HepG2 (cell line): Measurements from ENCODE around the gene C4B. TPM values are rescaled to one million over a fixed set of nuclear protein-coding genes. Genes with fewer than 3 reads are reported as not detected.

Source experiments
- ATF3 ChIP-seq: sonication (generic); formaldehyde crosslinking; IDR thresholded peaks from 2 replicates; pipeline ENCODE4 v1.4.0; 2020; ENCODE audit warnings: missing genetic modification reagents
- CREB3 ChIP-seq: sonication (generic); formaldehyde crosslinking; IDR thresholded peaks from 2 replicates; pipeline ENCODE4 v1.5.0; 2020; ENCODE audit warnings: missing genetic modification reagents
- ERF ChIP-seq: IDR thresholded peaks from 2 replicates; pipeline ENCODE4 v1.6.1; 2018; ENCODE audit warnings: missing biosample characterization, missing genetic modification reagents
- HOXD1 ChIP-seq: sonication (generic); formaldehyde crosslinking; IDR thresholded peaks from 2 replicates; pipeline ENCODE4 v1.5.0; 2020; ENCODE audit warnings: missing genetic modification reagents
- JARID2 ChIP-seq: sonication (generic); formaldehyde crosslinking; IDR thresholded peaks from 2 replicates; pipeline ENCODE4 v1.8.1; 2023; ENCODE audit warnings: missing genetic modification reagents, inconsistent platforms; ENCODE audit not compliant: insufficient replicate concordance
- KLF13 ChIP-seq: sonication (generic); formaldehyde crosslinking; IDR thresholded peaks from 2 replicates; pipeline ENCODE4 v1.4.0; 2020; ENCODE audit warnings: mild to moderate bottlenecking, missing genetic modification reagents
- KLF16 ChIP-seq, 2 experiments: sonication (generic) in 1 of 2; formaldehyde crosslinking in 1 of 2; IDR thresholded peaks; 2 replicates each; pipeline versions ENCODE4 v1.6.1 to v1.8.0; 2016 to 2023; ENCODE audit warnings: missing genetic modification reagents in 2 of 2, missing compliant biosample characterization in 1 of 2
- MEF2D ChIP-seq: sonication (generic); formaldehyde crosslinking; IDR thresholded peaks from 2 replicates; pipeline ENCODE4 v1.5.1; 2020; ENCODE audit warnings: mild to moderate bottlenecking, missing genetic modification reagents
- MLXIP ChIP-seq: sonication (generic); formaldehyde crosslinking; IDR thresholded peaks from 2 replicates; pipeline ENCODE4 v1.9.0; 2021; ENCODE audit warnings: missing genetic modification reagents, borderline replicate concordance
- MTERF4 ChIP-seq: sonication (generic); formaldehyde crosslinking; IDR thresholded peaks from 2 replicates; pipeline ENCODE4 v1.8.0; 2023; ENCODE audit warnings: mild to moderate bottlenecking, missing genetic modification reagents
- MTF2 ChIP-seq: sonication (generic); formaldehyde crosslinking; IDR thresholded peaks from 2 replicates; pipeline ENCODE4 v1.5.0; 2020; ENCODE audit warnings: missing genetic modification reagents, borderline replicate concordance
- NFE2 ChIP-seq: sonication (generic); formaldehyde crosslinking; IDR thresholded peaks from 2 replicates; pipeline ENCODE4 v1.4.0; 2020; ENCODE audit warnings: missing genetic modification reagents
- PHB2 ChIP-seq: fragments of 450-650 bp; IDR thresholded peaks from 2 replicates; pipeline ENCODE4 v1.6.1; 2018; ENCODE audit not compliant: partially characterized antibody
- PHF8 ChIP-seq: sonication (generic); formaldehyde crosslinking; IDR thresholded peaks from 2 replicates; pipeline ENCODE4 v1.5.0; 2020; ENCODE audit warnings: missing genetic modification reagents
- SSRP1 ChIP-seq: IDR thresholded peaks from 2 replicates; pipeline ENCODE4 v1.6.1; 2016; ENCODE audit warnings: control low read depth
- YY1 ChIP-seq: IDR thresholded peaks from 2 replicates; pipeline ENCODE4 v1.6.1; 2011; ENCODE audit warnings: low read length, low read depth, moderate library complexity, mild to moderate bottlenecking; ENCODE audit not compliant: insufficient read depth, insufficient replicate concordance
- ZBTB1 ChIP-seq: sonication (generic); formaldehyde crosslinking; IDR thresholded peaks from 2 replicates; pipeline ENCODE4 v1.4.0; 2020; ENCODE audit warnings: missing genetic modification reagents, borderline replicate concordance
- ZBTB20 ChIP-seq: sonication (generic); formaldehyde crosslinking; IDR thresholded peaks from 2 replicates; pipeline ENCODE4 v1.8.1; 2023; ENCODE audit warnings: missing genetic modification reagents, low read depth, mild to moderate bottlenecking, borderline replicate concordance
- ZNF30 ChIP-seq: sonication (generic); formaldehyde crosslinking; IDR thresholded peaks from 2 replicates; pipeline ENCODE4 v1.5.0; 2020; ENCODE audit warnings: mild to moderate bottlenecking, missing genetic modification reagents
- ZNF557 ChIP-seq: sonication (generic); formaldehyde crosslinking; IDR thresholded peaks from 2 replicates; pipeline ENCODE4 v1.4.0; 2020; ENCODE audit warnings: missing genetic modification reagents
- ZNF740 ChIP-seq: sonication (generic); formaldehyde crosslinking; IDR thresholded peaks from 2 replicates; pipeline ENCODE4 v1.4.0; 2020; ENCODE audit warnings: missing genetic modification reagents
- ZNF772 ChIP-seq: sonication (generic); formaldehyde crosslinking; IDR thresholded peaks from 2 replicates; pipeline ENCODE4 v1.5.0; 2020; ENCODE audit warnings: mild to moderate bottlenecking, missing genetic modification reagents
- ZNF816 ChIP-seq: sonication (generic); formaldehyde crosslinking; IDR thresholded peaks from 2 replicates; pipeline ENCODE4 v1.8.0; 2022; ENCODE audit warnings: missing genetic modification reagents, mild to moderate bottlenecking, borderline replicate concordance
- ZNF883 ChIP-seq: sonication (generic); formaldehyde crosslinking; IDR thresholded peaks from 2 replicates; pipeline ENCODE4 v1.5.1; 2020; ENCODE audit warnings: mild to moderate bottlenecking, missing genetic modification reagents; ENCODE audit errors: not compliant biosample characterization
- polyA plus RNA-seq, 8 experiments: library from polyadenylated mRNA; depleted of rRNA in 3 of 8; stranded (reverse) in 7 of 8; unstranded in 1 of 8; fragments of >200 nt; fragmentation: Illumina TruSeq in 4 of 8; extraction: Trizol in 4 of 8; gene quantifications; 2 replicates each; pipeline versions ENCODE4 v1.2.1 to v1.2.3, GENCODE V29; 2011 to 2016; ENCODE audit warnings: low read depth in 4 of 8, missing spikeins in 1 of 8, mixed read lengths in 1 of 8; ENCODE audit not compliant: insufficient read depth in 1 of 8
- total RNA-seq, 5 experiments: library from RNA; depleted of rRNA; stranded (reverse); fragments of >200 nt; fragmentation: Illumina TruSeq; extraction: Trizol; gene quantifications; 2 replicates each; pipeline ENCODE4 v1.2.3, GENCODE V29; 2016; ENCODE audit warnings: low read depth in 1 of 5

C4B gene
- total and polyA plus RNA-seq, 2 of the 13 experiments (the other 11 are each of a cell fraction or from before 2014, with no cell fraction given): 167 to 538 TPM

- TF ChIP-seq JARID2 (CRISPR knock-in tag) (peak; percentile 91), ZNF883 (CRISPR knock-in tag) (peak; percentile 60), ZNF816 (CRISPR knock-in tag) (peak; percentile 66; the same call in 1 of the 2 replicates), PHB2 (no peak), ZBTB1 (no peak), ZNF30 (CRISPR knock-in tag) (0 out of 2 replicates have a peak, but pooled peaks have one; percentile 72), MTERF4 (CRISPR knock-in tag) (peak; percentile 72; the same call in 1 of the 2 replicates), ZNF740 (no peak), PHF8 (CRISPR knock-in tag) (peak; percentile 93), SSRP1 (0 out of 2 replicates have a peak, but pooled peaks have one; percentile 72), ZNF557 (CRISPR knock-in tag) (no peak), MLXIP (CRISPR knock-in tag) (peak; percentile 46; the same call in 1 of the 2 replicates), KLF16 (CRISPR knock-in tag; IDR thresholded peaks at IDR 0.05) (peak in 1 of 2 experiments; percentile 73; a peak in 1 of 4 replicates), NFE2 (CRISPR knock-in tag) (no peak), MEF2D (peak; percentile 81), CREB3 (CRISPR knock-in tag) (peak; percentile 45; the same call in 1 of the 2 replicates), ZNF772 (peak; percentile 49; the same call in 1 of the 2 replicates), HOXD1 (CRISPR knock-in tag) (0 out of 2 replicates have a peak, but pooled peaks have one; percentile 63), YY1 (peak; percentile 65), ATF3 (CRISPR knock-in tag) (peak; percentile 47; the same call in 1 of the 2 replicates), MTF2 (0 out of 2 replicates have a peak, but pooled peaks have one; percentile 63), ERF (CRISPR knock-in tag) (peak; percentile 78; the same call in 1 of the 2 replicates), ZBTB20 (CRISPR knock-in tag) (no peak; the same call in 1 of the 2 replicates), KLF13 (CRISPR knock-in tag) (0 out of 2 replicates have a peak, but pooled peaks have one; percentile 23)
These were observed 33.5 kb downstream of the C4B start (continued) for GRCh38 chr6:32047855-32048766.
